MM.1S (cell line): ENCODE measurements around the gene CHRNA7.

ENCODE experiments used
- DNase-seq: peaks from one replicate; pipeline ENCODE4 v3.0.0-alpha.2; 2015
- H2AFZ ChIP-seq: fragments of 300-600 bp; sonication (generic); 2 replicates; pipeline ENCODE4 v1.6.0; 2016; ENCODE audit warnings: antibody characterized with exemption, low read length
- H3F3A ChIP-seq: fragments of 300-600 bp; sonication (generic); 2 replicates; pipeline ENCODE4 v1.6.1; 2016; ENCODE audit warnings: mild to moderate bottlenecking, antibody characterized with exemption, low read length, moderate library complexity, mixed read lengths; ENCODE audit not compliant: insufficient read depth
- H3K27ac ChIP-seq: fragments of 300-600 bp; sonication (generic); 2 replicates; pipeline ENCODE4 v1.5.1; 2016; ENCODE audit warnings: mild to moderate bottlenecking, low read length
- H3K27me3 ChIP-seq: fragments of 300-600 bp; sonication (generic); replicated peaks from 2 replicates; pipeline ENCODE4 v1.6.0; 2016; ENCODE audit warnings: low read length; ENCODE audit not compliant: insufficient read depth
- H3K36me3 ChIP-seq: fragments of 300-600 bp; sonication (generic); replicated peaks from 2 replicates; pipeline ENCODE4 v1.6.1; 2016; ENCODE audit warnings: mild to moderate bottlenecking, low read length, mixed read lengths; ENCODE audit not compliant: insufficient read depth
- H3K4me1 ChIP-seq: fragments of 300-600 bp; sonication (generic); 2 replicates; pipeline ENCODE4 v1.6.1; 2016; ENCODE audit warnings: low read length, mixed read lengths
- H3K4me2 ChIP-seq: fragments of 300-600 bp; sonication (generic); 2 replicates; pipeline ENCODE4 v1.6.0; 2016; ENCODE audit warnings: low read depth, low read length
- H3K4me3 ChIP-seq: fragments of 300-600 bp; sonication (generic); 2 replicates; pipeline ENCODE4 v1.5.1; 2016; ENCODE audit warnings: low read length, mixed read lengths
- H3K79me2 ChIP-seq: fragments of 300-600 bp; sonication (generic); 2 replicates; pipeline ENCODE4 v1.6.1; 2016; ENCODE audit warnings: mixed run types, low read length, mixed read lengths
- H3K9ac ChIP-seq: fragments of 300-600 bp; sonication (generic); 2 replicates; pipeline ENCODE4 v1.6.1; 2016; ENCODE audit warnings: low read length, mixed read lengths
- H3K9me2 ChIP-seq: fragments of 300-600 bp; sonication (generic); replicated peaks from 2 replicates; pipeline ENCODE4 v1.6.1; 2016; ENCODE audit warnings: mild to moderate bottlenecking, low read length, mixed read lengths; ENCODE audit not compliant: insufficient read depth
- H3K9me3 ChIP-seq: fragments of 300-600 bp; sonication (generic); replicated peaks from 2 replicates; pipeline ENCODE4 v1.6.1; 2016; ENCODE audit warnings: mild to moderate bottlenecking, low read length, mixed read lengths; ENCODE audit not compliant: insufficient read depth
- H4K20me1 ChIP-seq: fragments of 300-600 bp; sonication (generic); 2 replicates; pipeline ENCODE4 v1.6.1; 2016; ENCODE audit warnings: mild to moderate bottlenecking, low read length, moderate library complexity, mixed read lengths; ENCODE audit not compliant: insufficient read depth
- EZH2 ChIP-seq: fragments of 300-600 bp; sonication (generic); optimal IDR thresholded peaks from 2 replicates; pipeline ENCODE3; 2017; ENCODE audit warnings: low read depth, mild to moderate bottlenecking, antibody characterized with exemption, low read length, mixed read lengths
- EZH2phosphoT487 ChIP-seq: fragments of 300-600 bp; sonication (generic); IDR thresholded peaks from 2 replicates; pipeline ENCODE4 v1.6.1; 2018; ENCODE audit warnings: antibody characterized with exemption, low read length
- TF ChIP-seq, protein P1 (sequence below): fragments of 300-600 bp; sonication (generic); IDR thresholded peaks from 2 replicates; pipeline ENCODE4 v1.5.1; 2016; ENCODE audit warnings: antibody characterized with exemption, low read length, mixed read lengths

Gene CHRNA7

GRCh38 chr15:32123473-32123872 is 93.2 kb downstream of the CHRNA7 start:
- no peaks in the 10 kb centered on the region for H3K9me2 ChIP-seq
- H3K9ac ChIP-seq, result no peak overlapping the region
- H3K9me3 ChIP-seq, result no peaks in the 10 kb centered on the region
- H4K20me1 ChIP-seq, result no peaks in the 10 kb centered on the region
- H3K4me2 ChIP-seq, result no peak overlapping the region
- H3K79me2 ChIP-seq, result no peaks in the 10 kb centered on the region
- H3K4me3 ChIP-seq, result no peak overlapping the region
- no peaks in the 10 kb centered on the region for H3K4me1 ChIP-seq
- H3K27me3 ChIP-seq, result no peaks in the 10 kb centered on the region
- DNase-seq, result no peak
- H3K36me3 ChIP-seq, result no peaks in the 10 kb centered on the region
- no peak overlapping the region for H2AFZ ChIP-seq
- no peaks in the 10 kb centered on the region for H3F3A ChIP-seq
- H3K27ac ChIP-seq, result no peak overlapping the region
- TF ChIP-seq, protein P1, sequence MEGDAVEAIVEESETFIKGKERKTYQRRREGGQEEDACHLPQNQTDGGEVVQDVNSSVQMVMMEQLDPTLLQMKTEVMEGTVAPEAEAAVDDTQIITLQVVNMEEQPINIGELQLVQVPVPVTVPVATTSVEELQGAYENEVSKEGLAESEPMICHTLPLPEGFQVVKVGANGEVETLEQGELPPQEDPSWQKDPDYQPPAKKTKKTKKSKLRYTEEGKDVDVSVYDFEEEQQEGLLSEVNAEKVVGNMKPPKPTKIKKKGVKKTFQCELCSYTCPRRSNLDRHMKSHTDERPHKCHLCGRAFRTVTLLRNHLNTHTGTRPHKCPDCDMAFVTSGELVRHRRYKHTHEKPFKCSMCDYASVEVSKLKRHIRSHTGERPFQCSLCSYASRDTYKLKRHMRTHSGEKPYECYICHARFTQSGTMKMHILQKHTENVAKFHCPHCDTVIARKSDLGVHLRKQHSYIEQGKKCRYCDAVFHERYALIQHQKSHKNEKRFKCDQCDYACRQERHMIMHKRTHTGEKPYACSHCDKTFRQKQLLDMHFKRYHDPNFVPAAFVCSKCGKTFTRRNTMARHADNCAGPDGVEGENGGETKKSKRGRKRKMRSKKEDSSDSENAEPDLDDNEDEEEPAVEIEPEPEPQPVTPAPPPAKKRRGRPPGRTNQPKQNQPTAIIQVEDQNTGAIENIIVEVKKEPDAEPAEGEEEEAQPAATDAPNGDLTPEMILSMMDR, result no peak
- TF ChIP-seq EZH2 (no peak), EZH2phosphoT487 (no peak)

GRCh38 chr15:32124726-32125125 is 94.4 kb downstream of the CHRNA7 start:
- no peaks in the 10 kb centered on the region for H3K9me3 ChIP-seq
- no peaks in the 10 kb centered on the region for H3K4me1 ChIP-seq
- no peak overlapping the region for H3K4me2 ChIP-seq
- no peak overlapping the region for H3K9ac ChIP-seq
- no peaks in the 10 kb centered on the region for H3F3A ChIP-seq
- no peak overlapping the region for H3K27ac ChIP-seq
- no peak for TF ChIP-seq EZH2
- TF ChIP-seq, protein P1, result no peak
- no peak for TF ChIP-seq EZH2phosphoT487
- DNase-seq, result no peak
- no peaks in the 10 kb centered on the region for H4K20me1 ChIP-seq
- H3K36me3 ChIP-seq, result no peaks in the 10 kb centered on the region
- H3K79me2 ChIP-seq, result no peaks in the 10 kb centered on the region
- no peaks in the 10 kb centered on the region for H3K9me2 ChIP-seq
- H3K4me3 ChIP-seq, result no peak overlapping the region
- no peaks in the 10 kb centered on the region for H3K27me3 ChIP-seq
- H2AFZ ChIP-seq, result no peak overlapping the region

DNA sequence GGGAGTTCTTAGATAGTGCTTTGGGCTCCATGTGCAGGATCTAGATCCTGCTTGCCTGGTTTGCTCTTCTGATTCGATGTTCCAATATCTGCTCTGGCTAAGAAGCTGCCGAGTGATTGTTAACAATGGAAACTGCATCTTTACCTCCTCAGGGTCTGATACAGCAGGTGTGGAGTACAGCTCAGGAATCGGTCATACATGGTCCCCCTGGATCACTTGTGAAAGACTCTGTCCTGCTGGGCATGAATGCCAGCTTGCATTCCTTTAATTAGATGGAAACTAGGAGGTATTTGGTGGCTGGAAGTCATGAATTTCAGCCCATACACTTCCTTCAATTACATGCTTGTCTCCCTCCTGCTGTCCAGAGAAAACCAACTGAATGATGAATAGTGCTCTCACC is 95.3 kb downstream of the CHRNA7 start:
- Histone ChIP-seq H3K4me1 (no peaks in the 10 kb centered on the region), H3K9ac (no peak overlapping the region), H3K27ac (no peak overlapping the region), H3K36me3 (no peaks in the 10 kb centered on the region), H3K9me2 (no peaks in the 10 kb centered on the region), H3K4me3 (no peak overlapping the region), H4K20me1 (no peaks in the 10 kb centered on the region), H3K9me3 (no peaks in the 10 kb centered on the region), H3K27me3 (no peaks in the 10 kb centered on the region), H3K79me2 (no peaks in the 10 kb centered on the region), H3K4me2 (no peak overlapping the region), H2AFZ (no peak overlapping the region), H3F3A (no peaks in the 10 kb centered on the region)
- DNase-seq, result no peak
- TF ChIP-seq, protein P1, result no peak
- no peak for TF ChIP-seq EZH2phosphoT487
- TF ChIP-seq EZH2, result no peak
